Stimulated activated CD4-positive, alpha-beta T cell treated with anti-CD3 and anti-CD28 coated beads, Interleukin-12 subunit alpha, Interleukin-12 subunit beta, amount 100 ng/mL, for 48 hours (primary cell): Measurements from ENCODE around the gene CLSTN2.

Source experiments
- DNase-seq, 3 donors: peaks; one replicate each; pipeline ENCODE4 v3.0.0-alpha.2; 2020; ENCODE audit warnings: low read depth in 2 of 3, low spot score in 1 of 3

The CLSTN2 gene

GRCh38 chr3:140223631-140224030, 288.6 kb downstream of the CLSTN2 start:
- no peak for DNase-seq

DNA sequence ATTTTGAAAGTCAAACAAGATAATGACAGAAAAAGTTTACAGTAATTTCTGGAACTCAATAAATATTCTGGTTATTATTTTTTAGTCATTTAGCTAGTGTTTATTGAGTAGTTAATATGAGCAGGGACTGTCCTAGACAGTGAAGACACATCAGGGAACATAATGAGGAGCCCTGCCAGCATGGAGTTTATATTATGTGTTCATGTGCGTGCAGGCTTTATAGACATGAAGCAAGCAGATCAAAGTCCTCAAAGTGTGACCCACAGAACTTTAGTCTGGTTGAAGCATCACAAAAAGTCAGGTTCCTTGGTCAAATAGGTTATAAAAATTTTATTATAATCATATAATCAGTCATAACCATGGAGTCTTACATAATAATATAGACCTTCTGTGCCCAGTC, 289.3 kb downstream of the CLSTN2 start:
- no peak for DNase-seq

DNA sequence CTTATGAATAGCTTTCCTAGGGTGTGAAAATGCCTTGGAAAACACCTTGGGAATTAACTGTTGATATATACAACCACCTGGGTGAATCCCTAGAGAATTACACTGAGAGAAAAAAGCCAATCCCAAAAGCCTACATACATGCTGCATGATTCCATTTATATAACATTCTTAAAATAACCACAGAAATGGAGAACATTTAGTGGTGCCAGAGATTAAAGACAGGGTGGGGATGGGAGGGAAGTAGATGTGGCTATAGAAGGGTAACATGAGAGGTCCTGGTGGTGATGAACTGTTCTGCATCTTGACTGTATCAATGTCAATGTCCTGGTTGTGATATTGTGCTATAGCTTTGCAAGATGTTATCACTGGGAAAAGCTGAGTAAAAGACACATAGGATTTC, 291.0 kb downstream of the CLSTN2 start:
- DNase-seq = no peak

DNA sequence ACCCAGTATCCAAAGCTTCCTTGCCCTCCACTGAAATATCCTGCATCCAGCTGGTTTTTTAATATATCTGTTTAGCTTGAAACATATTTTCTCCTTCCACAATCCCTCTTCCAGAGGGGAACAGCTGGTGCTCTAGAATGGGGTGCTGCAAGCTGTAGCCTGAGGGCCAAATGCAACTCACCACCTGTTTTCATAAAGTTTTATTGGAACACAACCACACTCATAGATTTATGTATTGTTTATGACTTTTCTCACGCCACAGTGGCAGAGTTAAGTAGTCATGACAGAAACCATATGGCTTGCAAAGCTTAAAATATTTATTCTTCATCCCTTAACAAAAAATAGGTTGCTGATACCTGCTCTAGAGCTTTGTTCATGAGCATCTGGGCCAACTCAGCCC, 298.7 kb downstream of the CLSTN2 start:
- no peak for DNase-seq

- no peak for DNase-seq
Measured at GRCh38 chr3:140234256-140234655, 299.3 kb downstream of the CLSTN2 start.

GRCh38 chr3:140236836-140237501, 302.0 kb downstream of the CLSTN2 start:
- no peak for DNase-seq

DNA sequence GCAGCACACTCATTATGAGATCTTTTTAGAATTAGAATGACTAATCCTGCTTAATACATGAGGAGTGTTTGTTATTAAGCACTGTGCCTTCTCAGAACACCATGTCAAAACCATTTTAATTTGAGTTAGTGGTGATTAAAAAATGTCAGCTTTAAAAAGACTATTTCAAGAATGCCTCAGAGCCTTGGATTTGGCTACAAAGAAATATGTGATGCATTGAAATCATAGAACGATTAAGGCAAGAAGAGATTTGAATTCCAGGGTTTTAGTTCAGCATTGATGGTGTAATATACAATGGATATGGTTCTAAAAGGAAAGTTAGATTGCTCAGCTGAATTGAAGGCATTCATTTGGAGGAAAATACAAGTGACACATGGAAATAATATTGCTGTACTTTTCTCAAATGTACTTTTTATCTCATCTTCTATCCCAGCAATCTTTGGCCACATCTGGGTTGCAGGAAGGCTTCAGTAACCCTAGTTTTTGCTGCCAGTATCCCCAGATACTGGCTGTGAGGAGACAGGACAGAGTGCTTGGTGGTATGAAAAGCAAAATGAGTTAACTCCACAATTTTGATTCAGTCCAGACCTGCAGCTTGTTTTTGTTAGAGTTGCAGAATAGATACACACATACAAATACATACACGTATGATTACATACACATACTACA, 303.8 kb downstream of the CLSTN2 start:
- no peak for DNase-seq

- DNase-seq = no peak
Measured at GRCh38 chr3:140242818-140243276, 307.9 kb downstream of the CLSTN2 start.

GRCh38 chr3:140243575-140243974, 308.6 kb downstream of the CLSTN2 start:
- no peak for DNase-seq

GRCh38 chr3:140244893-140245292, 309.9 kb downstream of the CLSTN2 start:
- DNase-seq = no peak

- DNase-seq = no peak
Measured at GRCh38 chr3:140246578-140246977, 311.6 kb downstream of the CLSTN2 start.

DNA sequence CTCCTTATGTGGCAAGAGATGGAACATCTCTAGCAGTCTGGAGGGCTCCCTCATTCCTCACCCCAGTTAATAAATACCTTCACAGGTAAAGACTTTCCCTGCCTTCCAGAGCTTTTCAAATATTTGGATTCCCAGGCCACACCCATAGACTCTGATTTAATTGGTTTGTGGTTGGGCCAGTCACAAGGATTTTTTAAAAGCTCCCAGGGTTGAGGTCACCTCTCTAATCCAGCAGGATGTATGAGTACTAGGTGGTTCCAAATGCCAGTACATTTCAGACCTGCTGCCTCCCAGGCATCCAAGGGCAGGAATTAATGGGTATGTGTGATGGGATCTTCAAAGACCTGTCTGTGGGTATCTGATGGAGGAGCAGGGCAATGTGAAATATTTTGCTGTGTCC, 312.8 kb downstream of the CLSTN2 start:
- DNase-seq = no peak

GRCh38 chr3:140249188-140249587, 314.2 kb downstream of the CLSTN2 start:
- no peak for DNase-seq

GRCh38 chr3:140250010-140250855, 315.2 kb downstream of the CLSTN2 start:
- no peak for DNase-seq

DNA sequence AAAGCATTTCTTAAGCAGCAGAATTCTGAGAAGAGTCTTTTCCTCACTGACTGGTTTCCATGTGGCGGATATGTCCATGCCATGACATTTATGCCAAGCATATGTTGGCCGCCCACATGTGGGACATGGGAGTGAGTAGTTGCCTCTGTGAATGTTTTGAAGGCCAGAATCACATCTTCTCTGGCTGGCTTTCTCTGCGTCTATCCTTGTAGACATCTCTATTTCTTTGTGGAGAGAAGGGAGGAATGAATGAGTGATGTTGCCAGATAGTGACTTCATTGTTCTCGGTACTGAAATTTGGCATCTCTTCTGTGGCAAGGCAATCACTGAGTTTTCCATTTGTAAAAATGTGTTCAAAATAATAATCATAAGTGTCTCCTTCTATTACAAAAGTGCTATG, 316.0 kb downstream of the CLSTN2 start:
- no peak for DNase-seq

- DNase-seq = no peak
Measured at GRCh38 chr3:140251678-140252077, 316.7 kb downstream of the CLSTN2 start.

GRCh38 chr3:140252812-140253656, 318.0 kb downstream of the CLSTN2 start:
- DNase-seq = no peak

GRCh38 chr3:140258222-140258724, 323.3 kb downstream of the CLSTN2 start:
- DNase-seq = no peak

- no peak for DNase-seq
Measured at GRCh38 chr3:140265302-140265701, 330.3 kb downstream of the CLSTN2 start.

DNA sequence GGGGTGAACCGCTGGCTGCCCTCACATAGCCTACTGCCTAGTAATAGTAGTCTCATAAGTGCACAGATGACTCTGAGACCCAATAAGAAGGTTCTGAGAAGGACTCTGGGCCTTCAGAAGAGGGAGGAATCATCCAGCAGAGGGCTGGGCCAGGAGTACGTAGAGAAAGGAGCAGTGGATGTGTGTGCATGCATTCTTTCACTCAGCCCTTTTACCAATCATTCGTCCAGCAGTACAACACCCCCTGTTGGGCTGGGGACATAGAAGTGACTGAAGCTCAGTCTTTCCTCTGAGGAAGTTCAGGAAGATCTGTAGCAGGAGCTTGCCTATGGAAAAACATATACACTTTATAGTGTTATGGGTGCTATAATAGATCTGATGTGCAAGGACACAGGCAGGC, 333.1 kb downstream of the CLSTN2 start:
- DNase-seq = no peak

- no peak for DNase-seq
Measured at GRCh38 chr3:140268610-140269009, 333.6 kb downstream of the CLSTN2 start.
